Measurements from ENCODE around the gene MORF4L2. TPM values are rescaled to one million over a fixed set of nuclear protein-coding genes. Genes with fewer than 3 reads are reported as not detected.

The MORF4L2 gene
- total and polyA plus RNA-seq, 9 of the 15 experiments (the other 6 are each of a cell fraction or from before 2014, with no cell fraction given), result 324 to 781 (median 420) TPM

GRCh38 chrX:103626855-103627254, 59.6 kb downstream of the MORF4L2 start:
- ATAC-seq (no peak), DNase-seq (ENCODE audit: extremely low read depth in 1 of 4, low spot score in 3 of 4) (no peak), FAIRE-seq (no peak)
- no TSS peak for BruUV-seq (replicated peaks)
- Histone ChIP-seq H3K9ac (ENCODE audit: insufficient read depth in 1 of 2, low read depth in 2 of 2, low read length in 2 of 2) (no peak overlapping the region), H3K36me3 (ENCODE audit: control insufficient read depth, insufficient read depth, low read length) (no peaks in the 10 kb centered on the region), H3K4me2 (ENCODE audit: insufficient read depth, low read length) (no peak overlapping the region), H3K27ac (ENCODE audit: extremely low read depth, low read depth, low read length) (no peak overlapping the region), H3K27me3 (ENCODE audit: control insufficient read depth in 2 of 2, insufficient read depth in 2 of 2, low read length in 2 of 2) (no peaks in the 10 kb centered on the region), H2AFZ (ENCODE audit: low read depth, low read length) (no peak overlapping the region), H3K4me1 (replicated peaks in 1 of 2; ENCODE audit: control insufficient read depth in 2 of 2, insufficient read depth in 2 of 2, low read length in 2 of 2) (peaks cover 0 to 5% of the 10 kb centered on the region in 2 experiments; a peak in 3 of 5 replicates), H3K79me2 (ENCODE audit: control insufficient read depth, insufficient read depth, low read length) (no peaks in the 10 kb centered on the region), H3K4me3 (no peak overlapping the region), H3K9me1 (ENCODE audit: control insufficient read depth, insufficient read depth, low read length) (no peaks in the 10 kb centered on the region), H4K20me1 (replicated peaks; ENCODE audit: control insufficient read depth, insufficient read depth, low read length) (no peaks in the 10 kb centered on the region), H3K9me3 (replicated peaks; ENCODE audit: control insufficient read depth, insufficient read depth, low read depth, low read length) (no peaks in the 10 kb centered on the region)
- CTCF ChIA-PET (ENCODE audit: low intra/inter-chr PET ratio), result no interaction called here
- intact Hi-C loops (cut with micrococcal nuclease), result no loop called here
- in situ Hi-C loops (cut with MboI), result no loop called here
- POLR2A ChIA-PET, result no interaction called here
- TF ChIP-seq SFPQ (IDR thresholded peaks at IDR 0.05; ENCODE audit: low read depth, low read length) (no peak), ZNF57 (CRISPR knock-in tag; IDR thresholded peaks at IDR 0.05) (no peak), CHD7 (IDR thresholded peaks at IDR 0.05; ENCODE audit: low read depth, low read length) (no peak), XRCC3 (IDR thresholded peaks at IDR 0.05) (no peak), ZNF232 (CRISPR knock-in tag; IDR thresholded peaks at IDR 0.05) (no peak), HMG20B (CRISPR knock-in tag; IDR thresholded peaks at IDR 0.05) (no peak), NR2C2 (CRISPR knock-in tag; IDR thresholded peaks at IDR 0.05) (no peak), NR2C2 (tag; IDR thresholded peaks at IDR 0.05) (no peak), ZKSCAN8 (CRISPR knock-in tag; IDR thresholded peaks at IDR 0.05) (no peak)

Measured in K562 (cell line).